Lung (tissue), 12 donors: ENCODE data around the gene SSR2. TPM values are rescaled to one million over a fixed set of nuclear protein-coding genes. Genes with fewer than 3 reads are reported as not detected.

ENCODE experiments used
- ATAC-seq: fragments of 200-7000 bp; cut with Tn5 transposase; one replicate; pipeline ENCODE4 v1.9.1; 2020; ENCODE audit warnings: moderate number of reproducible peaks; ENCODE audit not compliant: insufficient read depth, low FRiP score
- DNase-seq, 3 donors: peaks; one replicate each; pipeline ENCODE4 v3.0.0-alpha.2; 2013 to 2017
- H3K27ac ChIP-seq, 2 donors: one replicate each; pipeline ENCODE4 v1.5.1; 2013; ENCODE audit warnings: mild to moderate bottlenecking in 2 of 2, moderate library complexity in 2 of 2, control low read depth in 1 of 2, inconsistent platforms in 1 of 2, low read depth in 1 of 2, low read length in 1 of 2
- H3K27me3 ChIP-seq, 3 donors: one replicate each; pipeline ENCODE4 v1.5.1; 2013; ENCODE audit warnings: low read length in 2 of 3; ENCODE audit not compliant: control insufficient read depth in 3 of 3, insufficient read depth in 3 of 3
- H3K36me3 ChIP-seq, 4 donors: one replicate each; pipeline ENCODE4 v1.5.1; 2013; ENCODE audit warnings: low read length in 4 of 4, mild to moderate bottlenecking in 1 of 4, moderate library complexity in 1 of 4; ENCODE audit not compliant: control insufficient read depth in 4 of 4, insufficient read depth in 4 of 4
- H3K4me1 ChIP-seq, 5 donors: one replicate each; pipeline ENCODE4 v1.5.1; 2013; ENCODE audit warnings: low read length in 5 of 5, mild to moderate bottlenecking in 2 of 5, moderate library complexity in 1 of 5; ENCODE audit not compliant: control insufficient read depth in 5 of 5, insufficient read depth in 5 of 5
- H3K4me3 ChIP-seq: one replicate; pipeline ENCODE4 v1.5.1; 2013; ENCODE audit warnings: mild to moderate bottlenecking, control low read depth, moderate library complexity
- H3K9ac ChIP-seq, 2 donors: one replicate each; pipeline ENCODE4 v1.5.1; 2013; ENCODE audit warnings: low read length in 2 of 2, control low read depth in 1 of 2; ENCODE audit not compliant: insufficient read depth in 1 of 2
- H3K9me3 ChIP-seq, 4 donors: one replicate each; pipeline ENCODE4 v1.5.1; 2013; ENCODE audit warnings: low read length in 3 of 4, mild to moderate bottlenecking in 1 of 4, moderate library complexity in 1 of 4; ENCODE audit not compliant: control insufficient read depth in 4 of 4, insufficient read depth in 3 of 4
- CTCF ChIP-seq: IDR thresholded peaks from 2 replicates; pipeline ENCODE4 v1.5.1; 2012; ENCODE audit warnings: mild to moderate bottlenecking; ENCODE audit errors: control extremely low read depth, extremely low read depth
- WGBS, 2 donors: extraction: QIAGEN DNeasy Blood & Tissue Kit; methylation state at CpG; one replicate each; pipeline ENCODE4 v1.1.7; 2013; 5-methylcytosine and 5-hydroxymethylcytosine counted together
- polyA plus RNA-seq, 2 donors: library from polyadenylated mRNA; stranded (reverse); fragments of 200-250 nt; gene quantifications; one replicate each; pipeline ENCODE4 v1.2.1, GENCODE V29; 2013
- total RNA-seq, 2 donors: library from RNA; depleted of rRNA in 1 of 2; stranded (reverse); fragments of >200 nt in 1 of 2; gene quantifications; one replicate each; pipeline ENCODE4 v1.2.1, GENCODE V29; 2014 to 2021
- donor health status: control.
- donor health status: control.
- donor health status: Bipolar disorder and iron deficiency.
- donor health status: healthy.
- donor health status: DM: yes; HTN: yes; CAD: no.

SSR2 gene
- total and polyA plus RNA-seq, 4 donors: 281 to 467 (median 292) TPM

GRCh38 chr1:156056326-156056849 lies 35.6 kb upstream of the SSR2 start:
- 96 to 100% methylated on average over 1 of the region's 1 CpG for WGBS, 2 donors
- Histone ChIP-seq H3K27me3 (no peaks in the 10 kb centered on the region), H3K4me1 (peaks cover 2 to 7% (median 4%) of the 10 kb centered on the region in 5 donors), H3K4me3 (no peak overlapping the region), H3K9ac (no peak overlapping the region), H3K36me3 (peaks cover 0 to 3% (median 2%) of the 10 kb centered on the region in 4 donors), H3K27ac (no peak overlapping the region), H3K9me3 (no peaks in the 10 kb centered on the region)
- no peak for ATAC-seq
- no peak for DNase-seq
- TF ChIP-seq CTCF: no peak

DNA sequence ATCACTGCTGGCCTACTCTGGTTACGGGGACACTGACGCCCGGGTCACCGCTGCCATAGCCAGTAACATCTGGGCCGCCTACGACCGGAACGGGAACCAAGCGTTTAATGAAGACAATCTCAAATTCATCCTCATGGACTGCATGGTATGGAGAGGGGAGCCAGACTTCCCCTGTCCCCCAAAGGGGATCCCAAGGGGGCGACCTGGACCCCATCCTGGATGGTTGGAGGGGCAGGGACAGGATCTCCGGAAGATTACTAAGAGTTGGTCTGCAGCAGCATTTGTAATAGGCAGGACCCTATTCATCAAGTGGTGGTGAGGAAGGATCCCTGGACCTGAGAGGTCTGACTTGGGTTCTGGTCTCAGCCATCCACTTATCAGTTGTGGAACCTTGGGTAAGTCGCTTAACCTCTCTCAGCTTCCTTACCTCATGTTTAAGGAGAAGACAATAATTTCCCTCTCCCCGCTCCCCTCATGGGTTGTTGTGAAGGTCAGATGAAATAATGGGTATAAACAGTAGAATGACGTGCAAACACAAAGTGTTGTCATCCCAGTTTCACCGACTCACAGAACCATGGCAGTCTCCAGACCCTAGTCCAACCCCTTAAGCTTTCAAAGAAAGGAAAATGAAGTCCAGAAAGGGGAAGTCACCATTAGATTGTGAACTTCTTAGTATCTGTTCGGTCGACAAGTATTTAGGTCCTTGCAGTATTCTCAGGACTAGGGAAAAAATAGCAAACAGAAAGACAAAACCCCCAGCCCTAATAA lies 34.7 kb upstream of the SSR2 start:
- H3K36me3 ChIP-seq: peaks cover 0 to 5% (median 2%) of the 10 kb centered on the region in 4 donors
- H3K4me3 ChIP-seq: peak overlapping the region; percentile 80
- H3K27me3 ChIP-seq: no peaks in the 10 kb centered on the region
- ATAC-seq (no peak), DNase-seq (no peak)
- H3K9ac ChIP-seq: peak overlapping the region; percentile 44 to 63
- WGBS, 2 donors: 13 to 18% methylated on average over 17 of the region's 17 CpGs
- no peak for TF ChIP-seq CTCF
- peak overlapping the region; percentile 85 to 89 for H3K27ac ChIP-seq
- H3K4me1 ChIP-seq: peaks cover 2 to 8% (median 5%) of the 10 kb centered on the region in 5 donors
- H3K9me3 ChIP-seq: no peaks in the 10 kb centered on the region

DNA sequence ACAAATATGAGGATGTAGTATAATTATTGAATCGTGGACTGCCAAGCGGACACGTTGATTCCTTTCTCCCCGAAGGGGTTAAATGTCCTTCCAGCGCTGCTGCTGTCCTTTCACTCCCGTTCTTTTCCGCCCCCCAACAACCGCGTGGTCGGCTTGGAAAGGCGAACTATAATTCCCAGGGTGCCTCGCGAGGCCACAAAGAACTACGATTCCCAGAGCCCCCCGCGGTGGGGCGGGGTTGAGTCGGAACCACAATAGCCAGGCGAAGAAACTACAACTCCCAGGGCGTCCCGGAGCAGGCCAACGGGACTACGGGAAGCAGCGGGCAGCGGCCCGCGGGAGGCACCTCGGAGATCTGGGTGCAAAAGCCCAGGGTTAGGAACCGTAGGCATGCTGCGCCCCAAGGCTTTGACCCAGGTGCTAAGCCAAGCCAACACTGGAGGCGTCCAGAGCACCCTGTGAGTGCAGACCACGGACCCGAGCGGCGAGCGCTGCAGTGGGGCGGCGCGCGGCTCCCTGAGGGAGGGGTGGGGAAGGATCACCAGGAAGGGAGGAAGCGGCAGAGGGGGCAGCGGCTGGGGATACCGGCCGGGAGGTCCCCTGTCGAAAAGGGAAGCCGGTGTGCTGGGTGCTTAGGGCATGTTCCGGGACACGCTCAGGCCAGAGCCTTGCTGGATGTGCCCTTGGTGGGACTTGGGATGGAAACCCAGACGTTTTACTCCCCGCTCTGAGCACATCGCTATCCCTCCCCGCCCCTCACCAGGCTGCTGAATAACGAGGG lies 33.9 kb upstream of the SSR2 start, which contains the start of gene LAMTOR2:
TSS of gene LAMTOR2 (plus strand) at position 283 of the 781 bp plus-strand sequence. CDS start at position 391, 108 bp downstream.
- peak; percentile 99 to 100 (median 99) for DNase-seq
- H3K9me3 ChIP-seq: no peaks in the 10 kb centered on the region
- peak; percentile 93 for ATAC-seq
- peak within 1 kb of the TSS; percentile 76 to 84 for H3K9ac ChIP-seq
- no peaks in the 10 kb centered on the region for H3K27me3 ChIP-seq
- peak within 1 kb of the TSS; percentile 85 to 89 for H3K27ac ChIP-seq
- peaks cover 0 to 10% (median 2%) of the 10 kb centered on the region in 4 donors for H3K36me3 ChIP-seq
- H3K4me3 ChIP-seq: peak within 1 kb of the TSS; percentile 80
- TF ChIP-seq CTCF: no peak
- WGBS, 2 donors: 0% methylated on average over 53 of the region's 53 CpGs
- H3K4me1 ChIP-seq: peaks cover 4 to 8% (median 5%) of the 10 kb centered on the region in 5 donors
